ENCODE measurements around the gene PSMB7.

DNA sequence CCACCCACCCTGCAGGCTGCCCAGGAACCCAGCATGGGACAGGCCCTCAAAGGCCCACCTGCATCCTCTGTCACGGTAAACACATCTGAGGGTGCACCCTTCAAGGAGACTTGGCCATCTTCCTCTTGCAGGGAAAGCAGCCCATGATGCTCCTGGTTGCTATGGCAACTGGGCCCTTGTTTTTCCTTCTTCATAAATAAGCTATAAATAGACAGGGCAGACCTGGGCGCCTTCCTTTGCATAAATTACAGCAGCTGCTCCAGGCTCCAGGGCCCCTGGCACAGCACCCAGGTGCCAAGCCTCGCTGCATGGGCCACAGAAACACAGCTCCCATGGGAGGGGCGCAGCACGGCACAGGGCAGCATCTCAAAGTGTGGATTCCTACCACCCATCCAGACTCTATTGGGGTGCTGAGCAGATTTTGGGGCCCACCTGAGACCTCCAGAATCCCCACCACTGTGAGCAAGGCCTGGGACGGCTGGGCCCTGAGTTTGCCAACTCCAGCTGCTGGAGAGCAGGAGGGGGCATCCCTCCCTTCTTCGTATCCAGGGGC is 5.8 kb upstream of the PSMB7 start:
- TF ChIP-seq, protein P1, sequence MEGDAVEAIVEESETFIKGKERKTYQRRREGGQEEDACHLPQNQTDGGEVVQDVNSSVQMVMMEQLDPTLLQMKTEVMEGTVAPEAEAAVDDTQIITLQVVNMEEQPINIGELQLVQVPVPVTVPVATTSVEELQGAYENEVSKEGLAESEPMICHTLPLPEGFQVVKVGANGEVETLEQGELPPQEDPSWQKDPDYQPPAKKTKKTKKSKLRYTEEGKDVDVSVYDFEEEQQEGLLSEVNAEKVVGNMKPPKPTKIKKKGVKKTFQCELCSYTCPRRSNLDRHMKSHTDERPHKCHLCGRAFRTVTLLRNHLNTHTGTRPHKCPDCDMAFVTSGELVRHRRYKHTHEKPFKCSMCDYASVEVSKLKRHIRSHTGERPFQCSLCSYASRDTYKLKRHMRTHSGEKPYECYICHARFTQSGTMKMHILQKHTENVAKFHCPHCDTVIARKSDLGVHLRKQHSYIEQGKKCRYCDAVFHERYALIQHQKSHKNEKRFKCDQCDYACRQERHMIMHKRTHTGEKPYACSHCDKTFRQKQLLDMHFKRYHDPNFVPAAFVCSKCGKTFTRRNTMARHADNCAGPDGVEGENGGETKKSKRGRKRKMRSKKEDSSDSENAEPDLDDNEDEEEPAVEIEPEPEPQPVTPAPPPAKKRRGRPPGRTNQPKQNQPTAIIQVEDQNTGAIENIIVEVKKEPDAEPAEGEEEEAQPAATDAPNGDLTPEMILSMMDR (IDR thresholded peaks at IDR 0.05) = no peak
- TF ChIP-seq ZFX (IDR thresholded peaks at IDR 0.05; ENCODE audit: borderline replicate concordance) = no peak
